Fibroblast of peridontal ligament (primary cell): ENCODE results near the gene TRIP6.
"Not testable (repeated sequence)": the region's sequence is repeated elsewhere in the genome, so short reads cannot be mapped to it uniquely, and the experiment has no call there.

Source experiments
- DNase-seq: peaks from one replicate; pipeline ENCODE4 v3.0.0-alpha.2; 2010; ENCODE audit errors: extremely low read depth

The TRIP6 gene

GRCh38 chr7:100839361-100839760, 27.8 kb upstream of the TRIP6 start:
- no peak for DNase-seq

GRCh38 chr7:100840470-100841100, 26.6 kb upstream of the TRIP6 start:
- DNase-seq: no peak

GRCh38 chr7:100847360-100847759, 19.8 kb upstream of the TRIP6 start:
- no peak for DNase-seq

GRCh38 chr7:100852048-100852872, 14.9 kb upstream of the TRIP6 start, which contains the start of gene SLC12A9:
Gene SLC12A9 (plus strand): TSS chr7:100852713. CDS start chr7:100854198, 1,485 bp downstream.
- DNase-seq: peak; percentile 80

GRCh38 chr7:100854146-100854895, 12.9 kb upstream of the TRIP6 start:
- DNase-seq: no peak

- DNase-seq: not testable (repeated sequence)
These were observed 12.3 kb upstream of the TRIP6 start for GRCh38 chr7:100854899-100855298.

- no peak for DNase-seq
These were observed 11.7 kb upstream of the TRIP6 start for GRCh38 chr7:100855515-100855914.

GRCh38 chr7:100856871-100857282, 10.3 kb upstream of the TRIP6 start:
- no peak for DNase-seq

- DNase-seq: no peak
These were observed 7.3 kb upstream of the TRIP6 start for GRCh38 chr7:100859856-100860255.

- DNase-seq: no peak
These were observed 6.2 kb upstream of the TRIP6 start for GRCh38 chr7:100860702-100861615.

- DNase-seq: no peak
These were observed 5.6 kb upstream of the TRIP6 start for GRCh38 chr7:100861616-100861985.

GRCh38 chr7:100863406-100863950, 3.7 kb upstream of the TRIP6 start:
- peak; percentile 42 for DNase-seq

GRCh38 chr7:100864263-100864845, 2.8 kb upstream of the TRIP6 start:
- DNase-seq: no peak

GRCh38 chr7:100865372-100865911, 1.7 kb upstream of the TRIP6 start:
- DNase-seq: no peak

GRCh38 chr7:100865938-100866728, 1.1 kb upstream of the TRIP6 start:
- DNase-seq: no peak

- no peak for DNase-seq
These were observed 503 bp upstream of the TRIP6 start for GRCh38 chr7:100866729-100867039.

- no peak for DNase-seq
These were observed 744 bp downstream of the TRIP6 start for GRCh38 chr7:100867776-100868485.

GRCh38 chr7:100873599-100874299, 6.6 kb downstream of the TRIP6 start:
- no peak for DNase-seq

- no peak for DNase-seq
These were observed 7.1 kb downstream of the TRIP6 start for GRCh38 chr7:100874300-100874576.
